HS-5 (cell line): Measurements from ENCODE around the gene IGF2BP1.
"Not testable (repeated sequence)": the region's sequence is repeated elsewhere in the genome, so short reads cannot be mapped to it uniquely, and the experiment has no call there.

Source experiments
- DNase-seq: peaks from one replicate; pipeline ENCODE4 v3.0.0-alpha.2; 2012; ENCODE audit warnings: low read depth

Gene IGF2BP1

GRCh38 chr17:48995974-48996721 lies 1.0 kb upstream of the IGF2BP1 start:
- DNase-seq = no peak

- DNase-seq = no peak
Measured at GRCh38 chr17:48996722-48997102, 473 bp upstream of the IGF2BP1 start.

GRCh38 chr17:48997827-48998586 lies 822 bp downstream of the IGF2BP1 start:
- DNase-seq = no peak

GRCh38 chr17:48998587-48999440 lies 1.6 kb downstream of the IGF2BP1 start:
- DNase-seq = no peak

GRCh38 chr17:49000943-49001342 lies 3.8 kb downstream of the IGF2BP1 start:
- no peak for DNase-seq

- no peak for DNase-seq
Measured at GRCh38 chr17:49001671-49002070, 4.5 kb downstream of the IGF2BP1 start.

- no peak for DNase-seq
Measured at GRCh38 chr17:49002331-49002730, 5.1 kb downstream of the IGF2BP1 start.

GRCh38 chr17:49002766-49003165 lies 5.6 kb downstream of the IGF2BP1 start:
- DNase-seq = no peak

- DNase-seq = no peak
Measured at GRCh38 chr17:49003557-49004511, 6.6 kb downstream of the IGF2BP1 start.

GRCh38 chr17:49005140-49005539 lies 8.0 kb downstream of the IGF2BP1 start:
- DNase-seq = no peak

GRCh38 chr17:49008908-49009307 lies 11.7 kb downstream of the IGF2BP1 start:
- DNase-seq = not testable (repeated sequence)

- DNase-seq = no peak
Measured at GRCh38 chr17:49012769-49013255, 15.6 kb downstream of the IGF2BP1 start.

- no peak for DNase-seq
Measured at GRCh38 chr17:49013311-49014213, 16.4 kb downstream of the IGF2BP1 start.

GRCh38 chr17:49015179-49015923 lies 18.2 kb downstream of the IGF2BP1 start:
- DNase-seq = no peak

- DNase-seq = no peak
Measured at GRCh38 chr17:49015924-49016774, 19.0 kb downstream of the IGF2BP1 start.

GRCh38 chr17:49016775-49017463 lies 19.7 kb downstream of the IGF2BP1 start:
- no peak for DNase-seq

GRCh38 chr17:49018116-49018612 lies 21.0 kb downstream of the IGF2BP1 start:
- no peak for DNase-seq

GRCh38 chr17:49018748-49019147 lies 21.6 kb downstream of the IGF2BP1 start:
- DNase-seq = no peak
